Uterus (tissue), 4 donors: ENCODE results near the gene BTNL3. TPM values are rescaled to one million over a fixed set of nuclear protein-coding genes. Genes with fewer than 3 reads are reported as not detected.

Experiments
- DNase-seq, 2 donors: peaks; one replicate each; pipeline ENCODE4 v3.0.0-alpha.2; 2019 to 2020
- H3K27ac ChIP-seq, 2 donors: fragments of 200-600 bp; sonication (generic); 1 replicate in 1 of 2; 2 replicates in 1 of 2; pipeline ENCODE4 v1.5.1; 2016 to 2018
- H3K27me3 ChIP-seq, 2 donors: fragments of 200-600 bp; sonication (generic); one replicate each; pipeline ENCODE4 v1.5.1; 2018 to 2019; ENCODE audit warnings: control low read depth in 1 of 2
- H3K36me3 ChIP-seq, 2 donors: fragments of 200-600 bp; sonication (generic); one replicate each; pipeline ENCODE4 v1.5.1; 2019; ENCODE audit warnings: control low read depth in 1 of 2
- H3K4me1 ChIP-seq, 2 donors: fragments of 200-600 bp; sonication (generic); one replicate each; pipeline ENCODE4 v1.5.1; 2018 to 2019; ENCODE audit warnings: control low read depth in 1 of 2
- H3K4me3 ChIP-seq, 2 donors: fragments of 200-600 bp; sonication (generic); 1 replicate in 1 of 2; 2 replicates in 1 of 2; pipeline ENCODE4 v1.5.1; 2018 to 2019; ENCODE audit warnings: mild to moderate bottlenecking in 1 of 2
- H3K9me3 ChIP-seq, 2 donors: fragments of 200-600 bp; sonication (generic); one replicate each; pipeline ENCODE4 v1.5.1; 2019; ENCODE audit warnings: control low read depth in 1 of 2
- CTCF ChIP-seq, 4 experiments: fragments of 200-600 bp in 2 of 4; fragments of 450-650 bp in 2 of 4; sonication (generic) in 2 of 4; IDR thresholded peaks; one replicate each; pipeline ENCODE4 v1.5.1; 2016 to 2019; ENCODE audit warnings: antibody characterized with exemption in 4 of 4, mild to moderate bottlenecking in 2 of 4, moderate library complexity in 1 of 4
- POLR2A ChIP-seq, 2 donors: fragments of 450-650 bp; IDR thresholded peaks; one replicate each; pipeline ENCODE4 v1.6.1; 2016; ENCODE audit warnings: antibody characterized with exemption in 2 of 2, mild to moderate bottlenecking in 1 of 2, moderate library complexity in 1 of 2
- intact Hi-C: fragments of 100-400 bp; cut with DNase I; formaldehyde crosslinking; loops from one replicate; pipeline ENCODE4 v1.15.1; 2023; ENCODE audit warnings: low total_unique reads
- microRNA-seq: library from miRNA; unstranded; fragments of <30 nt; microRNA quantifications from one replicate; pipeline ENCODE4, GENCODE V29; 2016; ENCODE audit warnings: borderline microRNAs expressed, borderline replicate concordance
- small RNA-seq: library from RNA; depleted of rRNA; stranded (forward); fragments of <200 nt; gene quantifications from one replicate; pipeline ENCODE3, GENCODE V24; 2016
- total RNA-seq, 4 donors: library from RNA; depleted of rRNA in 3 of 4; stranded (reverse); fragments of >200 nt in 3 of 4; gene quantifications; one replicate each; pipeline versions ENCODE4 v1.1.0 to v1.2.4, GENCODE V29; 2014 to 2023
- donor health status: DM: yes; HTN: yes; CAD: no.

BTNL3 gene
- total RNA-seq, 4 donors from 2014 or later, result not detected

- Histone ChIP-seq H3K4me3 (peak overlapping the region; percentile 22 to 42), H3K4me1 (no peaks in the 10 kb centered on the region), H3K27me3 (peaks cover 0 to 20% of the 10 kb centered on the region in 2 donors), H3K9me3 (no peaks in the 10 kb centered on the region), H3K36me3 (no peaks in the 10 kb centered on the region), H3K27ac (no peak overlapping the region)
- intact Hi-C loops, result no loop called here
- TF ChIP-seq POLR2A (IDR thresholded peaks at IDR 0.05), result no peak
- no peak for DNase-seq
These were observed 65.0 kb downstream of the BTNL3 start for GRCh38 chr5:181053488-181054121.

GRCh38 chr5:181054138-181054537 is 65.5 kb downstream of the BTNL3 start:
- no peak overlapping the region for H3K27ac ChIP-seq

GRCh38 chr5:181054871-181055459 is 66.3 kb downstream of the BTNL3 start:
- Histone ChIP-seq H3K4me1 (peaks cover 0 to 4% of the 10 kb centered on the region in 2 donors), H3K27me3 (peaks cover 0 to 27% of the 10 kb centered on the region in 2 donors), H3K4me3 (no peak overlapping the region), H3K27ac (no peak overlapping the region), H3K36me3 (no peaks in the 10 kb centered on the region), H3K9me3 (no peaks in the 10 kb centered on the region)
- no peak for TF ChIP-seq POLR2A (IDR thresholded peaks at IDR 0.05)
- no peak for TF ChIP-seq CTCF (IDR thresholded peaks at IDR 0.05)
- intact Hi-C loops, result no loop called here
- no peak for DNase-seq

More at GRCh38 chr5:181054138-181054537, 65.5 kb downstream of the BTNL3 start:
- Histone ChIP-seq H3K4me3 (no peak overlapping the region), H3K36me3 (no peaks in the 10 kb centered on the region), H3K4me1 (peaks cover 0 to under 1% of the 10 kb centered on the region in 2 donors), H3K9me3 (no peaks in the 10 kb centered on the region), H3K27me3 (peaks cover 0 to 20% of the 10 kb centered on the region in 2 donors)
- no peak for TF ChIP-seq POLR2A (IDR thresholded peaks at IDR 0.05)
- no peak for TF ChIP-seq CTCF (IDR thresholded peaks at IDR 0.05)
- intact Hi-C loops, result no loop called here
- DNase-seq, result no peak

Small RNA genes within 50 kb of the gene (microRNA-seq; reads per million reads assigned to microRNA genes)
- gene MIR8089, result not detected

Small RNA genes within 50 kb of the gene (small RNA-seq; reads per million reads assigned to genes)
- gene MIR8089 (not detected), gene RNU6-1036P (not detected), gene RPS29P12 (not detected)

Other genes starting within 250 kb of the BTNL3 start
- not detected for gene OR2Y1, start 248.8 kb upstream of the BTNL3 start, total RNA-seq
- gene MGAT1, start 186.0 kb upstream of the BTNL3 start, total RNA-seq, result 100 to 1,000 TPM in 2 of 4 donors, 10 to 100 TPM in 2; 67.6 to 136 (median 99.5) TPM
- gene ZFP62, start 127.6 kb upstream of the BTNL3 start, total RNA-seq, result 10 to 100 TPM in 3 of 4 donors, 1 to 10 TPM in 1; 8.5 to 43.6 (median 34.6) TPM
- gene BTNL8, start 89.7 kb upstream of the BTNL3 start, total RNA-seq, result 1 to 10 TPM in 1 of 4 donors, not detected in 3; 2.9 TPM
- 10 to 100 TPM in 3 of 4 donors, 1 to 10 TPM in 1; 9.0 to 36.9 (median 18.9) TPM for gene BTNL9, start 51.4 kb downstream of the BTNL3 start, total RNA-seq
- not detected for gene OR2V1, start 142.3 kb downstream of the BTNL3 start, total RNA-seq
- gene OR2V2, start 158.7 kb downstream of the BTNL3 start, total RNA-seq, result not detected
- gene TRIM7, start 216.3 kb downstream of the BTNL3 start, total RNA-seq, result 1 to 10 TPM; 1.2 to 7.7 (median 1.6) TPM
- gene TRIM41, start 234.4 kb downstream of the BTNL3 start, total RNA-seq, result 10 to 100 TPM in 2 of 4 donors, 1 to 10 TPM in 2; 4.7 to 18.8 (median 12.2) TPM